ENCODE results near the gene DPY19L1.
"Not testable (repeated sequence)": the region's sequence is repeated elsewhere in the genome, so short reads cannot be mapped to it uniquely, and the experiment has no call there.

DPY19L1 gene

DNA sequence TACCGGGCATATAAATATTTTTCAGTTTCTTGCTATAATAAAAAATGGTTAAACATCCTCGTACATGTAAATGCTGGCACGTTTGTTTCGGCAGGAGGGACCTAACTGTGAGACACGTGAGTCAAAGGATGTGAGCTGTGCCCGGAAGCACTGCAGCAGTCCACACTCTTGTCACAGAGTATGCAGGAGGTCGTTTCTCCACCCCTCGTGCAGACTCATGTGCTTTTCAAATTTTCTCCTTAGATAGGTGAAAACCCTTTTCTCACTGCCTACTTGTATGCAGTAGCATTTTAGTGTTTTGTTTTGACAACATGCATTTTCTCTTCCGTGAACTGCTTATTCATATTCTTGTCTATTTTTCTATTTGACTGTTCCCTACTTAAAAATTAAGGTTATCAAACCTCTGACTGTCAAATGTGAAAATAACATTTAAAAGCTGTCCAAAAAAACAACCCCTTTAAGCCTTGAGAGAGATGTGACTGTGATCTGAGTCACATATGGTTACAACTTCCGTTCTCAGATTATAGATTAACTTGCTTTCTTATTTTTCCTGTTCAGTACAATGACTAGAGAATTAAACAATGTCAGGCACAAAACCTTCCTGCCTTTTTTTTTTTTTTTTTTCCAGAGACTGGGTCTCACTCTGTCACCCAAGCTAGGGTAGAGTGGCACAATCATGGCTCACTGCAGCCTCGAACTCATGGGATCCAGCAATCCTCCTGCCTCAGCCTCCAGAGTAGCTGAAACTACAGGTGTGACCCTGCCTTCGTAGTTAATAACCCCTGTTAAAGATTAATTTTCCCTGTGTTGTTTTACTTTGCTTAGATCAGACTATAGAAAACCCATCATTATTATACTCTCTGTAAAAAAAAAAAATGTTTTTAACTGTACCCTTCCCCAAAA lies 45.1 kb downstream of the DPY19L1 start:
- H3K27me3 ChIP-seq: no peaks in the 10 kb centered on the region
- H3K4me1 ChIP-seq (ENCODE audit: control insufficient read depth in 1 of 2, insufficient read depth in 1 of 2, low read depth in 1 of 2, low read length in 1 of 2): no peaks in the 10 kb centered on the region
- no peaks in the 10 kb centered on the region for H3K36me3 ChIP-seq
- H3K4me3 ChIP-seq (ENCODE audit: low read depth in 1 of 2, low read length in 1 of 2): no peak overlapping the region
- no peak for TF ChIP-seq CTCF (IDR thresholded peaks at IDR 0.05)
- no peaks in the 10 kb centered on the region for H3K9me3 ChIP-seq
- H3K27ac ChIP-seq: no peak overlapping the region

DNA sequence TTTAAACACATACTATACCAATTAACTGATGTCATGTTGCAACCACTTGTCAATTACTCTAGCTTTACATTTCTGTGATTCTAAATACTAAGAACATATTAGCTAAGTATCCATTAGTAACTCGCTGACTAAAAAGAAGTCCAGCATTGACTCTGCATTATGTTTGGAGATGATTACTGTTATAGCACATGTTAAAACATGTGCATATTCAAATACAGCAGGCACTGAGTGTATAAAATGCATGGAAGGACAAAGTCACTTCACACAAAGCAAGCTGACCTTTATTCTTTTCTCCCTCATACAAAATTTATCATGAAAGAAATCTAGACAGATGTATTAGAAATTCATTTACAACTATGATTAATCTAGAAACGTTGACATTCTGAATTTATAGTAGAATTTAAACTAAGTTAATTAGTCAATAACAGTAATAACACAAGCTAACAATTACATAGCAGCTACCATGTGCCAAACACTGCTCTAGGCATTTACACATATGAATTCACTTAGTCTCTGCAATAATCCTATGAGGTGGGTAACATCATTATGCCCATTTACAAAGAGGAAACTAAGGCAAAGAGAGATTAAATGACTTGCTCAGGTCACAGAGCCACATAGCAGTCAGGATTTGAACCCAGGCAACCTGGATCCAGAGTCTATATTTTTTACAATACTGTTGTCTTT lies 48.7 kb downstream of the DPY19L1 start:
- H3K36me3 ChIP-seq; H3K9me3 ChIP-seq; H3K27ac ChIP-seq; H3K4me1 ChIP-seq (ENCODE audit: control insufficient read depth in 1 of 2, insufficient read depth in 1 of 2, low read depth in 1 of 2, low read length in 1 of 2); H3K27me3 ChIP-seq; H3K4me3 ChIP-seq (ENCODE audit: low read depth in 1 of 2, low read length in 1 of 2): not testable (repeated sequence)

DNA sequence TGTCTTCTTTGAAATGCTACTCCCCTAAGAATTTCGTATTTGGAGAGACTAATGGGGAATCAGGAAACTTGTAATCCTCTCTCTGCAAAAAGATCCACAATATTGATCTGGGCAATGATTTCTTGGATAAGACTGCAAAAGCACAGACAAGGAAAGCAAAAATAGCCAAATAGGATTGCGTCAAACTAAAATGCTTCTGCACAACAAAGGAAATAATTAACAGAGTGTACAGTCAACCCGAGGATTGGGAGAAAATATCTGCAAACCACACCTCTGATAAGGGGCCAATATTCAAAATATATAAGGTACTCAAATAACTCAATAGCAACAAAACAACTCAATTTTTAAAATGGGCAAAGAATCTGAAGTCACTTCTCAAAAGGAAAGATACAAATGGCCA lies 52.1 kb downstream of the DPY19L1 start:
- not testable (repeated sequence) for H3K4me1 ChIP-seq (ENCODE audit: control insufficient read depth in 1 of 2, insufficient read depth in 1 of 2, low read depth in 1 of 2, low read length in 1 of 2); H3K4me3 ChIP-seq (ENCODE audit: low read depth in 1 of 2, low read length in 1 of 2); H3K27me3 ChIP-seq; H3K36me3 ChIP-seq; H3K9me3 ChIP-seq; H3K27ac ChIP-seq

GRCh38 chr7:34984140-34984539 lies 53.1 kb downstream of the DPY19L1 start:
- not testable (repeated sequence) for H3K4me1 ChIP-seq (ENCODE audit: control insufficient read depth in 1 of 2, insufficient read depth in 1 of 2, low read depth in 1 of 2, low read length in 1 of 2); H3K27me3 ChIP-seq; H3K36me3 ChIP-seq; H3K9me3 ChIP-seq; H3K27ac ChIP-seq; H3K4me3 ChIP-seq (ENCODE audit: low read depth in 1 of 2, low read length in 1 of 2)

GRCh38 chr7:34982371-34983019 lies 54.8 kb downstream of the DPY19L1 start:
- Histone ChIP-seq H3K4me1 (ENCODE audit: control insufficient read depth in 1 of 2, insufficient read depth in 1 of 2, low read depth in 1 of 2, low read length in 1 of 2) (no peaks in the 10 kb centered on the region), H3K9me3 (no peaks in the 10 kb centered on the region)
- TF ChIP-seq CTCF (IDR thresholded peaks at IDR 0.05): no peak

GRCh38 chr7:34979124-34979523 lies 58.2 kb downstream of the DPY19L1 start:
- not testable (repeated sequence) for H3K27ac ChIP-seq; H3K27me3 ChIP-seq; H3K9me3 ChIP-seq; H3K36me3 ChIP-seq; H3K4me1 ChIP-seq (ENCODE audit: control insufficient read depth in 1 of 2, insufficient read depth in 1 of 2, low read depth in 1 of 2, low read length in 1 of 2); H3K4me3 ChIP-seq (ENCODE audit: low read depth in 1 of 2, low read length in 1 of 2)

More at GRCh38 chr7:34982371-34983019, 54.8 kb downstream of the DPY19L1 start:
- Histone ChIP-seq H3K27ac (no peak overlapping the region), H3K36me3 (no peaks in the 10 kb centered on the region), H3K27me3 (no peaks in the 10 kb centered on the region), H3K4me3 (ENCODE audit: low read depth in 1 of 2, low read length in 1 of 2) (no peak overlapping the region)

DNA sequence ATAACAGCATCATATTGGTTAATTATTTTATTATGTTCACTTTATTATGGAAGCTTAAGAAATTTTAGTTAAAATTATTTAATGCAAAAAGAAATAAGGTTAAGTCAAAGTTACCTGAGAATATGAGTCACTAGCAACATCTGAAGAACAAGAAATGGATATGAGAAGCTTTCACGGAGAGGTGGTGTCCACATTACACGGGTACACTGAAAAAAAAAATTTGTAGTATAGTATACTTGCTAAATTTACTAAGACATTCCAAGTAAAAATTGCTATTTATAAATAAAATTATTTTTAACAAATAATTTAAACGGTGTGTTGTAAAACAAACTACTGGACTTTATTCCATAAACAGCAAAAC lies 63.9 kb downstream of the DPY19L1 start:
- TF ChIP-seq CTCF (IDR thresholded peaks at IDR 0.05): no peak
- no peaks in the 10 kb centered on the region for H3K36me3 ChIP-seq
- no peak overlapping the region for H3K27ac ChIP-seq
- H3K27me3 ChIP-seq: no peaks in the 10 kb centered on the region
- H3K4me3 ChIP-seq (ENCODE audit: low read depth in 1 of 2, low read length in 1 of 2): no peak overlapping the region
- H3K9me3 ChIP-seq: no peaks in the 10 kb centered on the region
- H3K4me1 ChIP-seq (ENCODE audit: control insufficient read depth in 1 of 2, insufficient read depth in 1 of 2, low read depth in 1 of 2, low read length in 1 of 2): no peaks in the 10 kb centered on the region

GRCh38 chr7:34972739-34973399 lies 64.4 kb downstream of the DPY19L1 start:
- H3K9me3 ChIP-seq; H3K4me3 ChIP-seq (ENCODE audit: low read depth in 1 of 2, low read length in 1 of 2); H3K27ac ChIP-seq: not testable (repeated sequence)

GRCh38 chr7:34967818-34968217 lies 69.5 kb downstream of the DPY19L1 start:
- H3K36me3 ChIP-seq; H3K27ac ChIP-seq; H3K27me3 ChIP-seq; H3K9me3 ChIP-seq; H3K4me1 ChIP-seq (ENCODE audit: control insufficient read depth in 1 of 2, insufficient read depth in 1 of 2, low read depth in 1 of 2, low read length in 1 of 2); H3K4me3 ChIP-seq (ENCODE audit: low read depth in 1 of 2, low read length in 1 of 2): not testable (repeated sequence)

More at GRCh38 chr7:34972739-34973399, 64.4 kb downstream of the DPY19L1 start:
- not testable (repeated sequence) for H3K4me1 ChIP-seq (ENCODE audit: control insufficient read depth in 1 of 2, insufficient read depth in 1 of 2, low read depth in 1 of 2, low read length in 1 of 2); H3K27me3 ChIP-seq; H3K36me3 ChIP-seq

- not testable (repeated sequence) for H3K27me3 ChIP-seq; H3K4me3 ChIP-seq (ENCODE audit: low read depth in 1 of 2, low read length in 1 of 2); H3K27ac ChIP-seq; H3K4me1 ChIP-seq (ENCODE audit: control insufficient read depth in 1 of 2, insufficient read depth in 1 of 2, low read depth in 1 of 2, low read length in 1 of 2); H3K36me3 ChIP-seq; H3K9me3 ChIP-seq
These were observed 70.8 kb downstream of the DPY19L1 start for GRCh38 chr7:34966504-34966903.
